ENCODE data around the gene GPAT3.

Gene GPAT3

DNA sequence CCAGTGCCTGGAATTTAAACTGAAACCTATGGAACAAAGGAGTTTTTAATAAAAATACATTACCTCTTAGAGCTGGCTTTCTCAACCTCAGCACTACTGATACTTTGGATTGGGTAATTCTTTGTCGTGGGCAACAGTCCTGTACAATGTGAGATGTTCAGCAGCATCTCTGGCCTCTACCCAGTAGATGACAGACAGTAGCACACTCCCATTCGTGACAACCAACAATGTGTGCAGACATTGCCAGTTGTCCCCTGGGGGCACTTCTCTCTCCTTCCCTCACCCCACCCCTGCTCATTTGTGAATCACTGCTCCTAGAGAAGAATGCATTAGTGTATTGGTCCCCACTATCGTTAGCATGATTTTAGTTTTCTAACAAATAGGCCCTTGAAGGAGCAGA, 16.2 kb downstream of the GPAT3 start (continued):
- TF ChIP-seq, protein P1, sequence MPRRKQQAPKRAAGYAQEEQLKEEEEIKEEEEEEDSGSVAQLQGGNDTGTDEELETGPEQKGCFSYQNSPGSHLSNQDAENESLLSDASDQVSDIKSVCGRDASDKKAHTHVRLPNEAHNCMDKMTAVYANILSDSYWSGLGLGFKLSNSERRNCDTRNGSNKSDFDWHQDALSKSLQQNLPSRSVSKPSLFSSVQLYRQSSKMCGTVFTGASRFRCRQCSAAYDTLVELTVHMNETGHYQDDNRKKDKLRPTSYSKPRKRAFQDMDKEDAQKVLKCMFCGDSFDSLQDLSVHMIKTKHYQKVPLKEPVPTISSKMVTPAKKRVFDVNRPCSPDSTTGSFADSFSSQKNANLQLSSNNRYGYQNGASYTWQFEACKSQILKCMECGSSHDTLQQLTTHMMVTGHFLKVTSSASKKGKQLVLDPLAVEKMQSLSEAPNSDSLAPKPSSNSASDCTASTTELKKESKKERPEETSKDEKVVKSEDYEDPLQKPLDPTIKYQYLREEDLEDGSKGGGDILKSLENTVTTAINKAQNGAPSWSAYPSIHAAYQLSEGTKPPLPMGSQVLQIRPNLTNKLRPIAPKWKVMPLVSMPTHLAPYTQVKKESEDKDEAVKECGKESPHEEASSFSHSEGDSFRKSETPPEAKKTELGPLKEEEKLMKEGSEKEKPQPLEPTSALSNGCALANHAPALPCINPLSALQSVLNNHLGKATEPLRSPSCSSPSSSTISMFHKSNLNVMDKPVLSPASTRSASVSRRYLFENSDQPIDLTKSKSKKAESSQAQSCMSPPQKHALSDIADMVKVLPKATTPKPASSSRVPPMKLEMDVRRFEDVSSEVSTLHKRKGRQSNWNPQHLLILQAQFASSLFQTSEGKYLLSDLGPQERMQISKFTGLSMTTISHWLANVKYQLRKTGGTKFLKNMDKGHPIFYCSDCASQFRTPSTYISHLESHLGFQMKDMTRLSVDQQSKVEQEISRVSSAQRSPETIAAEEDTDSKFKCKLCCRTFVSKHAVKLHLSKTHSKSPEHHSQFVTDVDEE (CRISPR knock-in tag; IDR thresholded peaks at IDR 0.05): no peak
- TF ChIP-seq, protein P2, sequence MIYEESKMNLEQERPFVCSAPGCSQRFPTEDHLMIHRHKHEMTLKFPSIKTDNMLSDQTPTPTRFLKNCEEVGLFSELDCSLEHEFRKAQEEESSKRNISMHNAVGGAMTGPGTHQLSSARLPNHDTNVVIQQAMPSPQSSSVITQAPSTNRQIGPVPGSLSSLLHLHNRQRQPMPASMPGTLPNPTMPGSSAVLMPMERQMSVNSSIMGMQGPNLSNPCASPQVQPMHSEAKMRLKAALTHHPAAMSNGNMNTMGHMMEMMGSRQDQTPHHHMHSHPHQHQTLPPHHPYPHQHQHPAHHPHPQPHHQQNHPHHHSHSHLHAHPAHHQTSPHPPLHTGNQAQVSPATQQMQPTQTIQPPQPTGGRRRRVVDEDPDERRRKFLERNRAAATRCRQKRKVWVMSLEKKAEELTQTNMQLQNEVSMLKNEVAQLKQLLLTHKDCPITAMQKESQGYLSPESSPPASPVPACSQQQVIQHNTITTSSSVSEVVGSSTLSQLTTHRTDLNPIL (CRISPR knock-in tag; IDR thresholded peaks at IDR 0.05; ENCODE audit: low read depth): no peak

DNA sequence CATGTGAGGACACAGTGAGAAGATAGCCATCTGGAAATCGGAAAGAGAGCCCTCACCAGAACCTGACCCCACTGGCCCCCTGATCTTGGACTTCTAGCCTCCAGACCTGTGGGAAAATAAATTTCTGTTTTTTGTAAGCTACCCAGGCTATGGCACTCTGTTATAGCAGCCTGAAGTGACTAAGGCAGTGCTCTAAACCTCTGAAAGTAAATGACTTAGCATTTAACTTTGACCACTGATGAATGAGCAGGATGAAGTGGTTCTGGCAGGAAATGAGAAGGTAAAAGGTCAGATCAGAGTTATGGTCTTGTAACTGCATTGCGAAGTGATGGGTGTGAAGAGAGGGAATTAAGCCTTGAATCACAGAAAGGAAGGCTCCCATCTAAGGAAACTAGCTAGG, 17.0 kb downstream of the GPAT3 start:
- TF ChIP-seq BACH2 (CRISPR knock-in tag; IDR thresholded peaks at IDR 0.05; ENCODE audit: borderline replicate concordance): no peak
- no peak for TF ChIP-seq ZNF8 (CRISPR knock-in tag; IDR thresholded peaks at IDR 0.05)
- TF ChIP-seq RARB (CRISPR knock-in tag; IDR thresholded peaks at IDR 0.05): no peak
- TF ChIP-seq ZFP30 (CRISPR knock-in tag; IDR thresholded peaks at IDR 0.05): no peak
- TF ChIP-seq ZNF70 (CRISPR knock-in tag; IDR thresholded peaks at IDR 0.05): no peak
- TF ChIP-seq, protein P3, sequence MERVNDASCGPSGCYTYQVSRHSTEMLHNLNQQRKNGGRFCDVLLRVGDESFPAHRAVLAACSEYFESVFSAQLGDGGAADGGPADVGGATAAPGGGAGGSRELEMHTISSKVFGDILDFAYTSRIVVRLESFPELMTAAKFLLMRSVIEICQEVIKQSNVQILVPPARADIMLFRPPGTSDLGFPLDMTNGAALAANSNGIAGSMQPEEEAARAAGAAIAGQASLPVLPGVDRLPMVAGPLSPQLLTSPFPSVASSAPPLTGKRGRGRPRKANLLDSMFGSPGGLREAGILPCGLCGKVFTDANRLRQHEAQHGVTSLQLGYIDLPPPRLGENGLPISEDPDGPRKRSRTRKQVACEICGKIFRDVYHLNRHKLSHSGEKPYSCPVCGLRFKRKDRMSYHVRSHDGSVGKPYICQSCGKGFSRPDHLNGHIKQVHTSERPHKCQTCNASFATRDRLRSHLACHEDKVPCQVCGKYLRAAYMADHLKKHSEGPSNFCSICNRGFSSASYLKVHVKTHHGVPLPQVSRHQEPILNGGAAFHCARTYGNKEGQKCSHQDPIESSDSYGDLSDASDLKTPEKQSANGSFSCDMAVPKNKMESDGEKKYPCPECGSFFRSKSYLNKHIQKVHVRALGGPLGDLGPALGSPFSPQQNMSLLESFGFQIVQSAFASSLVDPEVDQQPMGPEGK (CRISPR knock-in tag; IDR thresholded peaks at IDR 0.05; ENCODE audit: borderline replicate concordance): no peak
- TF ChIP-seq, protein P4, sequence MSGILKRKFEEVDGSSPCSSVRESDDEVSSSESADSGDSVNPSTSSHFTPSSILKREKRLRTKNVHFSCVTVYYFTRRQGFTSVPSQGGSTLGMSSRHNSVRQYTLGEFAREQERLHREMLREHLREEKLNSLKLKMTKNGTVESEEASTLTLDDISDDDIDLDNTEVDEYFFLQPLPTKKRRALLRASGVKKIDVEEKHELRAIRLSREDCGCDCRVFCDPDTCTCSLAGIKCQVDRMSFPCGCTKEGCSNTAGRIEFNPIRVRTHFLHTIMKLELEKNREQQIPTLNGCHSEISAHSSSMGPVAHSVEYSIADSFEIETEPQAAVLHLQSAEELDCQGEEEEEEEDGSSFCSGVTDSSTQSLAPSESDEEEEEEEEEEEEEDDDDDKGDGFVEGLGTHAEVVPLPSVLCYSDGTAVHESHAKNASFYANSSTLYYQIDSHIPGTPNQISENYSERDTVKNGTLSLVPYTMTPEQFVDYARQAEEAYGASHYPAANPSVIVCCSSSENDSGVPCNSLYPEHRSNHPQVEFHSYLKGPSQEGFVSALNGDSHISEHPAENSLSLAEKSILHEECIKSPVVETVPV (CRISPR knock-in tag; IDR thresholded peaks at IDR 0.05): no peak
- TF ChIP-seq PPARA (CRISPR knock-in tag; IDR thresholded peaks at IDR 0.05; ENCODE audit: borderline replicate concordance): no peak
- TF ChIP-seq ESRRG (CRISPR knock-in tag; IDR thresholded peaks at IDR 0.05): no peak
- no peak for TF ChIP-seq OSR1 (CRISPR knock-in tag; IDR thresholded peaks at IDR 0.05)
- TF ChIP-seq ZFP3 (CRISPR knock-in tag; IDR thresholded peaks at IDR 0.05): no peak
- TF ChIP-seq, protein P1 (CRISPR knock-in tag; IDR thresholded peaks at IDR 0.05): no peak
- TF ChIP-seq, protein P5, sequence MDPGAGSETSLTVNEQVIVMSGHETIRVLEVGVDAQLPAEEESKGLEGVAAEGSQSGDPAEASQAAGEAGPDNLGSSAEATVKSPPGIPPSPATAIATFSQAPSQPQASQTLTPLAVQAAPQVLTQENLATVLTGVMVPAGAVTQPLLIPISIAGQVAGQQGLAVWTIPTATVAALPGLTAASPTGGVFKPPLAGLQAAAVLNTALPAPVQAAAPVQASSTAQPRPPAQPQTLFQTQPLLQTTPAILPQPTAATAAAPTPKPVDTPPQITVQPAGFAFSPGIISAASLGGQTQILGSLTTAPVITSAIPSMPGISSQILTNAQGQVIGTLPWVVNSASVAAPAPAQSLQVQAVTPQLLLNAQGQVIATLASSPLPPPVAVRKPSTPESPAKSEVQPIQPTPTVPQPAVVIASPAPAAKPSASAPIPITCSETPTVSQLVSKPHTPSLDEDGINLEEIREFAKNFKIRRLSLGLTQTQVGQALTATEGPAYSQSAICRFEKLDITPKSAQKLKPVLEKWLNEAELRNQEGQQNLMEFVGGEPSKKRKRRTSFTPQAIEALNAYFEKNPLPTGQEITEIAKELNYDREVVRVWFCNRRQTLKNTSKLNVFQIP (CRISPR knock-in tag; IDR thresholded peaks at IDR 0.05; ENCODE audit: borderline replicate concordance, low read depth): no peak

DNA sequence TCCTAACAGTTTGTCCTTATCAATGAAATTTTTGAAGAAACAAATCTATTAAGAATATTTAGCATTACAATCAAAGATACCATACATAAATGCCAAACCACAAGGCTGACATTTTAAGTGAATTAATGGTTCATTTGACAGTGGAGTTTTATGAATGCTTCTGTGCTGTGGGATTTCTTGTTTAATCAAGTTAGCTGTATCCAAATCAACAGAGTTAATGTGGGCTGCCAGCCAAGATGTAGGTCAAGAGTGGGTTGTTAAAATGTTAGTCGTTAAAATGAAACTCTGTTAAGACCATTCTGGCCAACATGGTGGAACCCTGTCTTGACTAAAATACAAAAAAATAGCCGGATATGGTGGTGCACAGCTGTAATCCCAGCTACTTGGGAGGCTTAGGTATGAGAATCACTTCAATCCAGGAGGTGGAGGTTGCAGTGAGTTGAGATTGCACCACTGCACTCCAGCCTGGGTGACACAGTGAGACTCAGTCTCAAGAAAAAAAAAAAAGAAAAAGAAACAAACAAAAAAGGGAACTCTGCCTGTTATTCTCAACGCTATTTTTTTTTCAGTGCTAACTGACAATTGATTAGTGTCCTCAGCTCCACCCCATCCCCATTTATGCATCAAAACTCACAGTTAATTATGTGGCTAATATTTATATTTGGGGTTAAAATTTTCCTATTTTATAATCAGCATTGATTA, 20.2 kb downstream of the GPAT3 start:
- TF ChIP-seq ARNTL (CRISPR knock-in tag; IDR thresholded peaks at IDR 0.05; ENCODE audit: borderline replicate concordance, low read depth): no peak
- 0 out of 2 replicates have a peak, but pooled peaks have one; percentile 13 for TF ChIP-seq ISL1 (CRISPR knock-in tag; IDR thresholded peaks at IDR 0.05)

More for the DNA sequence above, 17.0 kb downstream of the GPAT3 start:
- ATAC-seq: no peak

More for the DNA sequence above, 20.2 kb downstream of the GPAT3 start:
- ATAC-seq: no peak
